ENCODE data around the gene CCSER1.

Gene CCSER1

GRCh38 chr4:90753068-90753467 lies 625.9 kb downstream of the CCSER1 start:
- DNase-seq, result no peak
- no peaks in the 10 kb centered on the region for H3K4me1 Mint-ChIP-seq
- no peak overlapping the region for H3K4me3 Mint-ChIP-seq
- H3K36me3 Mint-ChIP-seq (ENCODE audit: low read depth), result no peaks in the 10 kb centered on the region
- no peak for TF ChIP-seq CTCF (IDR thresholded peaks at IDR 0.05)
- H3K27me3 Mint-ChIP-seq (ENCODE audit: low read depth, poor library complexity), result no peaks in the 10 kb centered on the region
- peaks cover 6% of the 10 kb centered on the region for H3K9me3 Mint-ChIP-seq
- no peak overlapping the region for H3K27ac Mint-ChIP-seq

- Mint-ChIP-seq H3K27me3 (ENCODE audit: low read depth, poor library complexity) (no peaks in the 10 kb centered on the region), H3K4me3 (no peak overlapping the region), H3K9me3 (no peaks in the 10 kb centered on the region), H3K27ac (no peak overlapping the region), H3K4me1 (no peaks in the 10 kb centered on the region), H3K36me3 (ENCODE audit: low read depth) (no peaks in the 10 kb centered on the region)
- no peak for DNase-seq
- no peak for TF ChIP-seq CTCF (IDR thresholded peaks at IDR 0.05)
These were observed 630.4 kb downstream of the CCSER1 start for GRCh38 chr4:90757534-90758060.

GRCh38 chr4:90760059-90760458 lies 632.9 kb downstream of the CCSER1 start:
- TF ChIP-seq CTCF (IDR thresholded peaks at IDR 0.05), result no peak
- H3K9me3 Mint-ChIP-seq, result no peaks in the 10 kb centered on the region
- no peak overlapping the region for H3K27ac Mint-ChIP-seq
- no peaks in the 10 kb centered on the region for H3K4me1 Mint-ChIP-seq
- H3K27me3 Mint-ChIP-seq (ENCODE audit: low read depth, poor library complexity), result no peaks in the 10 kb centered on the region
- no peaks in the 10 kb centered on the region for H3K36me3 Mint-ChIP-seq (ENCODE audit: low read depth)
- no peak overlapping the region for H3K4me3 Mint-ChIP-seq
- no peak for DNase-seq

GRCh38 chr4:90766837-90767236 lies 639.6 kb downstream of the CCSER1 start:
- no peaks in the 10 kb centered on the region for H3K4me1 Mint-ChIP-seq
- TF ChIP-seq CTCF (IDR thresholded peaks at IDR 0.05), result no peak
- H3K27me3 Mint-ChIP-seq (ENCODE audit: low read depth, poor library complexity), result no peaks in the 10 kb centered on the region
- no peaks in the 10 kb centered on the region for H3K36me3 Mint-ChIP-seq (ENCODE audit: low read depth)
- DNase-seq, result no peak
- no peaks in the 10 kb centered on the region for H3K9me3 Mint-ChIP-seq
- H3K4me3 Mint-ChIP-seq, result no peak overlapping the region
- no peak overlapping the region for H3K27ac Mint-ChIP-seq

- Mint-ChIP-seq H3K36me3 (ENCODE audit: low read depth) (no peaks in the 10 kb centered on the region), H3K27ac (no peak overlapping the region), H3K4me3 (no peak overlapping the region), H3K9me3 (no peaks in the 10 kb centered on the region), H3K4me1 (no peaks in the 10 kb centered on the region), H3K27me3 (ENCODE audit: low read depth, poor library complexity) (no peaks in the 10 kb centered on the region)
- no peak for TF ChIP-seq CTCF (IDR thresholded peaks at IDR 0.05)
- no peak for DNase-seq
These were observed 642.1 kb downstream of the CCSER1 start for GRCh38 chr4:90769251-90769650.

GRCh38 chr4:90780193-90780592 lies 653.0 kb downstream of the CCSER1 start:
- H3K36me3 Mint-ChIP-seq (ENCODE audit: low read depth), result no peaks in the 10 kb centered on the region
- H3K4me1 Mint-ChIP-seq, result no peaks in the 10 kb centered on the region
- TF ChIP-seq CTCF (IDR thresholded peaks at IDR 0.05), result no peak
- no peak overlapping the region for H3K4me3 Mint-ChIP-seq
- H3K9me3 Mint-ChIP-seq, result no peaks in the 10 kb centered on the region
- no peak for DNase-seq
- peaks cover 3% of the 10 kb centered on the region for H3K27me3 Mint-ChIP-seq (ENCODE audit: low read depth, poor library complexity)
- H3K27ac Mint-ChIP-seq, result no peak overlapping the region

Measured in nephron progenitor cell (in vitro differentiated cells).